Fibroblast of skin of right biceps (primary cell): Measurements from ENCODE around the gene ETV4.
A peak's percentile ranks its signal among the peaks of the same experiment; 100 is the strongest.
"Not testable (repeated sequence)": the region's sequence is repeated elsewhere in the genome, so short reads cannot be mapped to it uniquely, and the experiment has no call there.

ENCODE experiments used
- DNase-seq: peaks from one replicate; pipeline ENCODE4 v3.0.0-alpha.2; 2013

ETV4 gene

DNA sequence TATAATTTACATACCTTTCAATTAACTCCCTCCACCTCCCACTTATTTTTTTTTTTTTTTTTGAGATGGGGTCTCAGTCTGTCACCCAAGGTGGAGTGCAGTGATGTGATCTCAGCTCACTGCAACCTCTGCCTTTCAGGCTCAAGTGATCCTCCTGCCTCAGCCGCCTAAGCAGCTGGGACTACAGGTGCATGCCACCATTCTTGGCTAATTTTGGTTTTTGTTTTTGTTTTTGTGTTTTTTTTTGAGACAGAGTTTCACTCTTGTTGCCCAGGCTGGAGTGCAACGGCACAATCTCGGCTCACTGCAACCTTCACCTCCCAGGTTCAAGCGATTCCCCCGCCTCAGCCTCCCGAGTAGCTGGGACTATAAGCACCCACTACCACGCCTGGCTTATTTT, 36.7 kb downstream of the ETV4 start:
- DNase-seq, result not testable (repeated sequence)

DNA sequence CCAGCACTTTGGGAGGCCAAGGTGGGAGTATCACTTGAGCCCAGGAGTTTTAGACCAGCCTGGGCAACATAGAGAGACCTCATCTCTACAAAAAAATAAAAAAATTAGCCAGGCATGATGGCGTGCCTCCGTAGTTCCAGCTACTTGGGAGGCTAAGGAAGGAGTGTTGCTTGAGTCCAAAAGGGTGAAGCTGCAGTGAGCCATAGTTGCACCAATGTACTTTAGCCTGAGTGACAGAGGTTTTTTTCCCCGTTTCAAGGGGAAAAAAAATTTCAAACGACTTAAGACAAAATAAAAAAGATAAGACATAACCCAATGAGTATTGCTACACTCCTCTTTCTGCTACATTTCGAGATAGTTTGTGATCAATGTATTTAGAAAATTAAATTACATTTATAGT, 55.5 kb downstream of the ETV4 start:
- DNase-seq, result no peak

DNA sequence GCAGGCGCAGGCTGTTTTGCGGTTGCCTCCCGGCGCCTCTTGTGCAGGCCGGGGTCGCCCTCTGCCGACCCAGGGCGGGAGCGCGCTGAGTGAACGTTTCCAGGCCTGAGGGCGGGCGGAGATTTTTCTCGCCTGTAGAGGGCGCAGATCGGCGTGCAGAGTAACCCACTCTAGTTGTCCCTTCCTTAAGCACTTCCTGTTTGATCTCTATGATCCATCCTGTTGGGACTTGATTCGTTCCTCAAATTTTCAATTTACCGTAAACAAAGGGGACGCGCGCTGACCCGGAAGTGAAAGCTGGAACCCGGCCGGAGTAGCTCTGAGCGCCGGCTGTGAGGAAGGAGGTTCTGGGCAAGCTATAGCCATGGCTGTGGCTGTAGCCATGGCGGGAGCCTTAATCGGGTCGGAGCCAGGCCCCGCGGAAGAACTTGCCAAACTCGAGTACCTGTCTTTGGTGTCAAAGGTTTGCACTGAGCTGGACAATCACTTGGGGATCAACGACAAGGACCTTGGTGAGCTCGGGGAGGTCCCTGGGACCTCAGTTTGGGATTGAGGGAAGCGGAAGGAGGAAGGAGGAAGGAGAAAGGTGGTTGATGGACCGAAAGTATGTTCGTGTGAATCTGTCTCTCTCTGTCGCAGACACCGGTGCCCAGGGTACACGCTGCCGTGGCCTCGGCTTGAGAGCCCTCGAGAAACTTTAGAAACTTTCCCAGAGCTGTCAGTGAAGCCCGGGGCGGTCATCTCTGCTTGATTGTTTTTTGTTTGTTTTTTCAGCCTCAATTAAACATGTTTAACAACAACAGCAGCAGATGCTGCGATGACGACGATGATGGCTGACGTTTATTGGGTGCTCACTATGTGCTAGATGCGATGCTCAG, 62.2 kb downstream of the ETV4 start, which contains the start of gene DHX8:
Gene DHX8 (plus strand): TSS at position 302 of the 878 bp plus-strand sequence. CDS start 63 bp downstream, at position 365.
- peak; percentile 99 for DNase-seq

DNA sequence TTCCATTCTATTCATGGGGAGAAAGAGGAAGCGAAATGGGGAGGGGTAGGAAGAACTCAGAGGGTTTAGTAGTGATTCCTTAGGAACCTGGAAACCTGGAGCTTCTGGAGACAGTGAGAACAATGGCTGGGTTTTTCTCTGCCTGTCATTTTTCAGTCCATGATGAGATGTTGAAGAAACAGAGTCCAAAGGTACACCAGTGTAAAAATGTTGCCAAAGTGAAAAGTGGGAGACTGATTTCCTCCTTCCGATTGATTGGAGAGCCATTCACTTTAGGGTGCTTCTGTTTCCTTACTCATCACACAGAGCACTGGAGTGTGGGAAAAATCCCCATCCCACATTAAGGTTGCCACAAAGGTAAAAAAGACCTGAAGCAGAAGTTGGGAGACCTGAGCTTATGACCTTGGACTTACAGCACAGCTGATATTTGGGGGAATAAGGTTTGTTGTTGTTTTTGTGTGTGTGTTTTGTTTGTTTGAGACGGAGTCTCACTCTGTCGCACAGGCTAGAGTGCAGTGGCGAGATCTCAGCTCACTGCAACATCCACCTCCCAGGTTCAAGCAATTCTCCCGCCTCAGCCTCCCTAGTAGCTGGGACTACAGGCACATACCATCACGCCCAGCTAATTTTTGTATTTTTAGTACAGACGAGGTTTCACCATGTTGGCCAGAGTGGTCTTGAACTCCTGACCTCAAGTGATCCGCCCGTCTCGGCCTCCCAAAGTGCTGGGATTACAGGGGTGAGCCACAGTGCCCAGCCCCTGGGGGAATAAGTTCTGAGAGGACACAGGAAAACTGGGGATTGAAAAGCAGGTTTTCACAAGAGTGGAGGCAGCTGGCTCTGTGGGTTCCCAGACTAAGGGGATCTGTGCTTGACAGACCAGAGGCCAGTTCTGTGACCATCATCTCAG, 63.8 kb downstream of the ETV4 start:
- no peak for DNase-seq

DNA sequence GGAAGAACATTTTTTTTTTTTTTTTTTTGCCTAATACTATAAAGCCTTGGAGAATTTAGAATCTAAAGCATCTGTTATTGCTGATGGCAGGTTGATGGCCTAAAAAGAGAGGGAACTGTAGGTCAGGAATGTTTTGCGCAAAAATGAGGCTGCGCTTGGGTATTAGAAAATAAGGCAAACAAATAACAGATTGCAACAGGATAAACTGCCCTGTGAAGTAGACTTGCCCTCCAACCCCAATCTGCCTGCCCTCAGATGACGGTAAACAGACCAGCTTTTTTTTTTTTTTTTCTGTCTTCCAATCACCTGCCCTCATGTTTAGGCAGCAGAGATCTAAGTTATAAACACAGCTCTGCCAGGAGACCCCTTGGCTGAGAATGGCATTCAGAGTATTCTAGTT, 66.2 kb downstream of the ETV4 start:
- DNase-seq, result no peak
